Activated T-helper 17 cell treated with anti-CD3 and anti-CD28 coated beads, Interleukin-2, amount 50 U/mL, for 72 hours (primary cell): Measurements from ENCODE around the gene LY9. TPM values are rescaled to one million over a fixed set of nuclear protein-coding genes. Genes with fewer than 3 reads are reported as not detected.
"Not testable (repeated sequence)": the region's sequence is repeated elsewhere in the genome, so short reads cannot be mapped to it uniquely, and the experiment has no call there.

Experiments
- ATAC-seq: fragments of 150-1000 bp; cut with Tn5 transposase; replicated peaks from 2 replicates; pipeline ENCODE4 v1.10.0; 2021; ENCODE audit warnings: mild to moderate bottlenecking, moderate library complexity
- H3K27ac Mint-ChIP-seq: one replicate; pipeline ENCODE4 v1.8.0; 2022; ENCODE audit warnings: mixed read lengths
- H3K27me3 Mint-ChIP-seq: one replicate; pipeline ENCODE4 v1.8.0; 2022; ENCODE audit warnings: mixed read lengths
- H3K36me3 Mint-ChIP-seq: one replicate; pipeline ENCODE4 v1.8.0; 2022; ENCODE audit warnings: low read depth, mild to moderate bottlenecking, mixed read lengths
- H3K4me1 Mint-ChIP-seq: one replicate; pipeline ENCODE4 v1.8.0; 2022; ENCODE audit warnings: mixed read lengths
- H3K4me3 Mint-ChIP-seq: one replicate; pipeline ENCODE4 v1.8.0; 2022; ENCODE audit warnings: mild to moderate bottlenecking, mixed read lengths
- H3K9me3 Mint-ChIP-seq: one replicate; pipeline ENCODE4 v1.8.0; 2022; ENCODE audit warnings: mixed read lengths
- total RNA-seq, 2 donors: library from RNA; stranded (reverse); gene quantifications; one replicate each; pipeline ENCODE4 v1.2.3, GENCODE V29; 2022

Gene LY9
- total RNA-seq, 2 donors from 2014 or later: 1.9 to 3.2 TPM

DNA sequence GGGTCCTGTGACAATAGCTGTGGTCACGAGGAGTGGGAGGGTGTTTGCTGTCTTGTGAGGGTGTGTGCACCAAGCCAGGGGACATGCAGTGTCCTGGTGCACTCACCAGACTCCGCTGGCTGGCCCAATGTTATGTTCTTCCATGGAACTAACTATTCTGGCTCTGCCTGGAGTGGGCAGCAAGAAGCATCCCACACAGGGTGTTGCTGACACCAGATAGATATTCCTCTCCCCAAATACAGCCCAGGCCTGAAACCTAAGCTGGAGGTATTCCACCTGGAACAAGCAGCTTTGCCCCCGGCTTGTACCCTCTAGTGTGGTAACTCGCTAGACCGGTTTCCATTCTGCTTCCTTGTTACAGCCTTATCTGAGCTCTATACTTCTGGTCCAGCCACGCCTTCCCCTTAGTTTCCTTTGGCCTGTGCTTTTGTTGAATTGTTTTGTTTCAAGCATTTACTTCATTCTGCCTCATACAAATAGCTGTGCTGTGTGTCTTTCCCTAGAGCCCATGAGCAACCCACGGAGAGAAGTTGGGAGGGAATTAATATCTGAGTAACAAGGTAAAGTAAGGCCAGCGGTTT is 14.7 kb upstream of the LY9 start:
- Mint-ChIP-seq H3K4me1 (peaks cover 5% of the 10 kb centered on the region), H3K27me3 (no peaks in the 10 kb centered on the region), H3K27ac (no peak overlapping the region), H3K36me3 (no peaks in the 10 kb centered on the region), H3K4me3 (peak overlapping the region; percentile 58), H3K9me3 (no peaks in the 10 kb centered on the region)
- ATAC-seq: no peak

DNA sequence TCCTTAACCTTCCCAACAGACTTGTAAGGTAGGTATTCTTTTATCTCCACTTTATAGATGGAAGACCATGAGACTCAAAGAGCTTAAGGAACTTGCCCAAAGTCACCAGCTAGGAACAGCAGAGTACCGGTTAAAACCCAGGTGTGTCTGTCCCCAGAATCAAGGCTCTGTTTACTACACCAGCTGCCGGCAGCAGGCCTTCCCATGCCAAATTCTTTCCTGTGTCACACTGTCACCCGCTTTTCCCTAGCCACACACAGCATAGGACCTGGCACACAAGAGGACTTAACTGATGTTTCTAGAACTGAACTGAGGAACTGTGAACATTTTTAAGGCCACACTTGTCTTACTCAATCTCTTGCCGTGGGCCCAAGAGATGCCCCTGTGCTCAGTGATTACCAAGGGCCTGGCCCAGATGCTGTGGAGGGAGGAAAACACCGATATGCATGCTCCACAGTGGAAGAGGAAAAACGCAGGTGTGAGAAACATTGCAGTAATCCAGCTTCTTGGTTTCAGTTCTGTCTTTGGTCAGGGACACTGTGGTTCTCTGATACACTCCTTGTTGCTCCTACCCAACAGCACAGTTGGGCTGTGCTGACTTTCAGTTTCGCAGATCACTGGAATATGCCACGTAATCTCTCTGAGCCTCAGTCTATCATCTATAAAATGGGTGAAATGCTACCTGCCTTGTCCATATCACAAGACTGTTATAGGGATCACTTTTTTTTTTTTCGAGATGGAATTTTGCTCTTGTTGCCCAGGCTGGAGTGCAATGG is 13.9 kb upstream of the LY9 start:
- Mint-ChIP-seq H3K27me3 (no peaks in the 10 kb centered on the region), H3K36me3 (no peaks in the 10 kb centered on the region), H3K27ac (peak overlapping the region; percentile 74), H3K4me3 (peak overlapping the region; percentile 58), H3K4me1 (peaks cover 5% of the 10 kb centered on the region), H3K9me3 (no peaks in the 10 kb centered on the region)
- ATAC-seq: peak; percentile 98

DNA sequence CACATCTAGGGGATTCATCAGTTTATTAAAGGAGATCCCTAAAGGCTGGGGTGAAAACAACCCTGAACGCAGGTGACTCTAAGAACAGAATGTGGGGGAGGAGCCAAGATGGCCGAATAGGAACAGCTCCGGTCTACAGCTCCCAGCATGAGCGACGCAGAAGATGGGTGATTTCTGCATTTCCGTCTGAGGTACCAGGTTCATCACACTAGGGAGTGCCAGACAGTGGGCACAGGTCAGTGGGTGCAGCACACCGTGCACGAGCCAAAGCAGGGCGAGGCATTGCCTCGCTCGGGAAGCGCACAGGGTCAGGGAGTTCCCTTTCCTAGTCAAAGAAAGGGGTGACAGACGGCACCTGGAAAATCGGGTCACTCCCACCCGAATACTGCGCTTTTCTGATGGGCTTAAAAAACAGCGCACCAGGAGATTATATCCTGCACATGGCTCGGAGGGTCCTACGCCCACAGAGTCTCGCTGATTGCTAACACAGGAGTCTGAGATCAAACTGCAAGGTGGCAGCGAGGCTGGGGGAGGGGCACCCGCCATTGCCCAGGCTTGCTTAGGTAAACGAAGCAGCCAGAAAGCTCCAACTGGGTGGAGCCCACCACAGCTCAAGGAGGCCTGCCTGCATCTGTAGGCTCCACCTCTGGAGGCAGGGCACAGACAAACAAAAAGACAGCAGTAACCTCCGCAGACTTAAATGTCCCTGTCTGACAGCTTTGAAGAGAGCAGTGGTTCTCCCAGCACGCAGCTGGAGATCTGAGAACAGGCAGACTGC is 12.8 kb upstream of the LY9 start:
- not testable (repeated sequence) for H3K36me3 Mint-ChIP-seq, H3K9me3 Mint-ChIP-seq, H3K4me3 Mint-ChIP-seq, H3K4me1 Mint-ChIP-seq, H3K27me3 Mint-ChIP-seq, H3K27ac Mint-ChIP-seq, ATAC-seq

- Mint-ChIP-seq H3K4me3 (no peak overlapping the region), H3K27ac (no peak overlapping the region), H3K27me3 (no peaks in the 10 kb centered on the region), H3K9me3 (no peaks in the 10 kb centered on the region), H3K36me3 (no peaks in the 10 kb centered on the region), H3K4me1 (peaks cover 2% of the 10 kb centered on the region)
- ATAC-seq: no peak
Observed at GRCh38 chr1:160789051-160789701, 6.8 kb upstream of the LY9 start.

- Mint-ChIP-seq H3K27me3 (no peaks in the 10 kb centered on the region), H3K27ac (no peak overlapping the region), H3K4me1 (peaks cover 8% of the 10 kb centered on the region), H3K9me3 (no peaks in the 10 kb centered on the region), H3K36me3 (no peaks in the 10 kb centered on the region), H3K4me3 (no peak overlapping the region)
- peak; percentile 29 for ATAC-seq
Observed at GRCh38 chr1:160789702-160790611, 6.0 kb upstream of the LY9 start.

DNA sequence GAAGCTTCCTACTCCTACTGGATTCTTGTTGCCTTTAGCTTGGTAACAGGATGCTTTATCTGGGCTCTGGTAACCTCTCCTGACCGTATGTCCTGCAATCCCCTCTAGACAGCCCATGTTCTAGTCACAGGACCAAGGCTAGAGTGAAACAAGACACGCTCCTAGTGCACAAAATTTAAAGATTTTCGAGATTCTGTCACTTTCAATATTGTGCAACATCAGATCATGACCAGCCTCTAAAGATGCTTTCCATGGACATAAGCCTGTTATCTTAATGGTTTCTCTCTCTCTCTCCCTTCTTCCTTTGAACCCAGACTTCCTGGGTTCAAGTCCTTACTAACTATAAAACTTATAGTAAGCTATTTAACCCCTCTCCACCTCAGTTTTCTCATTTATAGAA is 1.6 kb upstream of the LY9 start:
- Mint-ChIP-seq H3K27ac (no peak overlapping the region), H3K4me3 (no peak overlapping the region), H3K9me3 (no peaks in the 10 kb centered on the region), H3K36me3 (no peaks in the 10 kb centered on the region), H3K4me1 (peaks cover 43% of the 10 kb centered on the region), H3K27me3 (no peaks in the 10 kb centered on the region)
- no peak for ATAC-seq

DNA sequence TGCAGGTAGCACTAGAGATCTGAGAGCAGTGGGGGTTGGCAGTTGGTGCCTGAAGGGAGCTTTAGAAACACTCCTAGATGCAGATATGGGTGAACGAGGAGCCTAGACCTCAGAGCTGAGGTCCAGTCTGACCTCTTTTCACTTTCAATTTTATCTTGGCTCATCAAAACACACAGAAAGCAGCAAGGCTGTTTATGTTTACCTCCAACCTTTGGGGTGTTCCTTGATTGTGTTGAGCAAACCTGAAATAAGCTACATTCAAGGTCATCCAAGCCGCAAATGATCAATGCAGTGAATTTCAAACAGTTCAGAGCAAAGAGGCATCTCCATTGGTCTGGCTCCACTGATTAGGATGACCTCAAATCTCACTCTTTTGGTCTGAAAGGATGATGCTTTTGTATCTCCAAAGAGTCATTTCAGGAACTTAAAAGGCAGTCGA is 1.3 kb downstream of the LY9 start:
- Mint-ChIP-seq H3K4me3 (peak overlapping the region; percentile 83), H3K27ac (peak overlapping the region; percentile 82), H3K27me3 (no peaks in the 10 kb centered on the region), H3K9me3 (no peaks in the 10 kb centered on the region), H3K36me3 (peaks cover 10% of the 10 kb centered on the region), H3K4me1 (peaks cover 65% of the 10 kb centered on the region)
- peak; percentile 5 for ATAC-seq

GRCh38 chr1:160797861-160798273 is 1.9 kb downstream of the LY9 start:
- Mint-ChIP-seq H3K4me3 (peak overlapping the region; percentile 83), H3K27ac (peak overlapping the region; percentile 82), H3K9me3 (no peaks in the 10 kb centered on the region)

GRCh38 chr1:160798439-160798838 is 2.5 kb downstream of the LY9 start:
- Mint-ChIP-seq H3K4me1 (peaks cover 65% of the 10 kb centered on the region), H3K27ac (peak overlapping the region; percentile 75), H3K36me3 (peaks cover 20% of the 10 kb centered on the region), H3K9me3 (no peaks in the 10 kb centered on the region), H3K4me3 (peak overlapping the region; percentile 83), H3K27me3 (no peaks in the 10 kb centered on the region)
- no peak for ATAC-seq

More at GRCh38 chr1:160797861-160798273, 1.9 kb downstream of the LY9 start:
- Mint-ChIP-seq H3K36me3 (peaks cover 14% of the 10 kb centered on the region), H3K4me1 (peaks cover 65% of the 10 kb centered on the region), H3K27me3 (no peaks in the 10 kb centered on the region)
- ATAC-seq: peak; percentile 40

GRCh38 chr1:160799641-160800040 is 3.7 kb downstream of the LY9 start:
- Mint-ChIP-seq H3K27me3 (no peaks in the 10 kb centered on the region), H3K27ac (peak overlapping the region; percentile 75), H3K36me3 (peaks cover 29% of the 10 kb centered on the region), H3K4me1 (peaks cover 67% of the 10 kb centered on the region), H3K4me3 (peak overlapping the region; percentile 83), H3K9me3 (no peaks in the 10 kb centered on the region)
- no peak for ATAC-seq

GRCh38 chr1:160800142-160800541 is 4.2 kb downstream of the LY9 start:
- Mint-ChIP-seq H3K27me3 (no peaks in the 10 kb centered on the region), H3K27ac (no peak overlapping the region)

GRCh38 chr1:160800645-160801408 is 4.9 kb downstream of the LY9 start:
- peaks cover 3% of the 10 kb centered on the region for H3K9me3 Mint-ChIP-seq
- peak overlapping the region; percentile 83 for H3K4me3 Mint-ChIP-seq
- ATAC-seq: peak; percentile 33
- H3K36me3 Mint-ChIP-seq: peaks cover 39% of the 10 kb centered on the region
- H3K27me3 Mint-ChIP-seq: no peaks in the 10 kb centered on the region
- peaks cover 66% of the 10 kb centered on the region for H3K4me1 Mint-ChIP-seq
- peak overlapping the region; percentile 75 for H3K27ac Mint-ChIP-seq

More at GRCh38 chr1:160800142-160800541, 4.2 kb downstream of the LY9 start:
- no peak for ATAC-seq
- H3K4me3 Mint-ChIP-seq: peak overlapping the region; percentile 83
- H3K36me3 Mint-ChIP-seq: peaks cover 34% of the 10 kb centered on the region
- H3K9me3 Mint-ChIP-seq: no peaks in the 10 kb centered on the region
- peaks cover 70% of the 10 kb centered on the region for H3K4me1 Mint-ChIP-seq
